NAMALWA (cell line): ENCODE measurements around the gene CCDC107.

ENCODE experiments used
- DNase-seq: peaks from one replicate; pipeline ENCODE4 v3.0.0-alpha.2; 2015; ENCODE audit warnings: low spot score

CCDC107 gene

GRCh38 chr9:35703906-35704672 lies 46.0 kb downstream of the CCDC107 start:
- DNase-seq: no peak

GRCh38 chr9:35705372-35705771 lies 47.3 kb downstream of the CCDC107 start:
- no peak for DNase-seq

- no peak for DNase-seq
These were observed 47.8 kb downstream of the CCDC107 start for GRCh38 chr9:35705836-35706430.

GRCh38 chr9:35706951-35707350 lies 48.9 kb downstream of the CCDC107 start:
- no peak for DNase-seq

GRCh38 chr9:35708146-35708545 lies 50.1 kb downstream of the CCDC107 start:
- no peak for DNase-seq

GRCh38 chr9:35710818-35711500 lies 52.9 kb downstream of the CCDC107 start:
- DNase-seq: no peak
